H54 (cell line): Measurements from ENCODE around the gene DCTN1.

Experiments
- DNase-seq: peaks from one replicate; pipeline ENCODE4 v3.0.0; 2011; ENCODE audit warnings: low spot score, mixed read lengths; ENCODE audit not compliant: insufficient read length
- FAIRE-seq: peaks from 3 replicates; lab custom pipeline; 2011; peaks lifted over from hg19 to GRCh38; lab: Jason Lieb, UNC
- POLR2A ChIP-seq: IDR thresholded peaks from 2 replicates; pipeline ENCODE4 v1.6.1; 2011; ENCODE audit warnings: low read depth, mild to moderate bottlenecking, low read length

DCTN1 gene

DNA sequence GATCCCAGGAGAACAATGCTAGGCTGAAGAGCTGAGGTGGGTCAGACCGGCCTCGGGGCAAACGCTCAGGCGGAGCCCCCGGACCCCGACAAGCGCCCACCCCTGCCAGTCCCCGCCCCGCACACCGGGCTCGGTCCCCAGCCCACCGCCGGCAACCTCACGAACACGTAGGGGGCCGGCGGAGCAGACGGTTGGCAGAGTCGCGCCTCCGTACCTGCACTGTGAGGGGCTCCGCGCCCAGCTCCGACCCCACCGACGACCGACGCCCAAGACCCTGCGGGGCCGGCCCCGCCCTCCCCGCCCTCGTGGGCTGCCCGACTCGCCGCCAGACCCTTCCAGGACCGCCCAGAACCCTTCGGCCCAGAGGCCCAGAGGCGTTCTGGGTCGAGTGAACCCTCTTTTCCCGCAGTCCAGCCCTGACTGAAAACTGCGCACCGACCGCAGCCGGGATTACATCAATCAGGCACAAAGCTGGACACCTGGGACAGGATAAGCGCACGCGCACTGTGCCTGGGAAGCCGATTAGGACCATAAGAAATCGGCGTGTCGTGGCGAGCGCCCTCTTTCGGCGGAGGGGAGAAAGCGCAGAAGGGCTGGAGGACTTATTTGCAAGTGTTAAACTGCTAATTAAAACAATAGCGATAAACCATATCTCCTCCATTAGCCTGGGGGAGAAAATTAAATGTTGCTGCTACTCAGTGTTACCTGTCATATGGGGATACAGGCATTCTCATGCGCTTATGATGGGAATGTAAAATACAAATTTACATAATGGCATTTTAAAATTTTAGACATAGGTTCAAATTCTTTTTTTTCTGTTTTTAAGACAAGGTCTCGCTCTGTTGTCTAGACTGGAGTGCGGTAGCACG lies 11.7 kb upstream of the DCTN1 start:
- TF ChIP-seq POLR2A, result peak; percentile 65
- DNase-seq, result peak; percentile 68
- FAIRE-seq, result peak; percentile 73

DNA sequence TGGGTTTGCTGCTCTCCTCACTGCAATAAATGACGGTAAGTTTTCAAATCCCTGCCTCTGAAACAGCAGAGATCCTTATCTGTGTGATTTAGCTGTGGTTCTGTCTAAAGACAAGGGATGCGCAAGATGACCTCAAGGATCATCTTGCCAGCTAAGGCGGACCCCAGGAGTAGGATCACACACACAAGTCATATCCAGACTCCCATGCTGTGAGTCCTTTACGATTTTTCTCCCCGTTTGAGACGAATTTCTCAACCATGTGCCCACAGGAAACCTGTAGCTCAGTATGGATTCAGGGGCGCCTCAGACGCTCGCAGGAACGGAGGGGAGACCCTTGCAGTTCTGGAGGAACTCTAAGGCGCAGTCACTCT lies 11.1 kb upstream of the DCTN1 start:
- DNase-seq, result no peak
- no peak for FAIRE-seq
- TF ChIP-seq POLR2A, result no peak

DNA sequence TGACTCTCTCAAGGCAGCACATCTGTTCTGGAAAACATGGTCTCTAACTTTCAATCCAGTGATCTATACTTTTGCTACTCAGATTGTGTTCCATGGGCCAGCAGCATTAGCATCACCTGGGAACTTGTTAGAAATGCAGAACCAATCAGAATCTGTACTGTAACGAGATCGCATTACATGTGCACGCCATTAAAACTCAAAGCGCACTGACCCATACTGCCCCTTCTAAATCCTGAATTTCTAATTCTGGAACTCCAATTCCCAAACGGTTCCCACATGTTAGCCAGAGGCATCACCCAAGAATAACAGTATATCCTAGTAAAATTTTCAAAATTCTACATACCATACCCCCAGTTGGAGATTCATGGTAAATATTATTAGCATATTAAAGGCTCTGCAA lies 10.5 kb upstream of the DCTN1 start:
- DNase-seq (no peak), FAIRE-seq (no peak)
- TF ChIP-seq POLR2A, result no peak

DNA sequence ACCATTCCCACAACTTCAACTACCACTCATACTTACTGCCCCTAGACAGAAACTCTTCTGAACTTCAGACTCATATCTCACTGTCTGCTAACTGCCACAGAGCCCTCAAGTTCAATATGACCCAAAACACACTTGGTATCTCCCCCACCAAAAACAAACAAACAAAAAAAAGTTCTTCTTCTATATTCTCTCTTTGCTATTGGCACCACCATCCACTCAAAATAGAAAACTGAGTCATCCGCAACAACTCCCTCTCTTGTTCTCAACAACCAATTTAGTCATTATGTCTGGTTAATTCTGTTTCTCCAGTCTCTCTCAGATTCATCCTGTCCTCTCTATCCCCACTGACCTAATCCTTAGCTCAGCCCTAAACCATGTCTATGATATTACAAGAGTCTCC lies 7.2 kb upstream of the DCTN1 start:
- DNase-seq (no peak), FAIRE-seq (no peak)
- no peak for TF ChIP-seq POLR2A

DNA sequence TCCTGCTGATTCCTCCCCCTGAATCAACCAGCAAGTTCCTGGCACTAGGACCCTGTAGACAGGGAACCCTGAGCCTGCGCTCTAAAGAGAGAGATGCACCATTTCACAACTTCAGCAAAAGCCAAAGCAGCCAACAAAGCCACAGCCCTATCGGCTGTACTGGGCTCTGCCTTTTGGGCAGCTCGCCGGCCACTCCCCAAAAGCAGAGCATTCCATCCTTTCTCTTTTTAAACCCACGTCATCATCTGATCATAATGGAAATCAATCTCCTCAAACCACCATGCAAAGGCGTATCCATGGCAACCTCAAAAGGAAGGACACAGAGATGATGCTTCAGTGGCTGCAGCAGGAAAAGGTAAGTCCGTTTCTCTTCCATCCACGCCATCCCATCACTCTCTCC lies 5.3 kb upstream of the DCTN1 start:
- FAIRE-seq, result no peak
- no peak for DNase-seq
- TF ChIP-seq POLR2A, result no peak

DNA sequence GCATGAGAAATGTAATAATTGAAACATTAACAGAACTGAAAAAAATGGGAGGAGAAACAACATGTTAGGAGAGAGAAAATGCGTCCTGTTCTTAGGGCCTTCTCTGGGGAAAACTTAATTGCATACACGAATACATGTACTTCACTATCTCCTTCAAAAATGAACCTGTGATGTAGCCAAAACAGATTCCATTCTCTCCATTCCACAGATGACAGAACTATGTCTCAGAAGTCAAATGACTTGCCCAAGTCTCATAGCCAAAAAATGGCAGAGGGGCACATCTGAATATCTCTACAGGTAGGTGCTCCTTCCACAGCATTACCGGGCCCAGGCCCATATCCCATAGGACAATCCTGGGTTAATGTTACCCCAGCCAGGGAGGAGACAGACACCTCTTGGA lies 3.9 kb upstream of the DCTN1 start:
- no peak for TF ChIP-seq POLR2A
- no peak for DNase-seq
- FAIRE-seq, result no peak

DNA sequence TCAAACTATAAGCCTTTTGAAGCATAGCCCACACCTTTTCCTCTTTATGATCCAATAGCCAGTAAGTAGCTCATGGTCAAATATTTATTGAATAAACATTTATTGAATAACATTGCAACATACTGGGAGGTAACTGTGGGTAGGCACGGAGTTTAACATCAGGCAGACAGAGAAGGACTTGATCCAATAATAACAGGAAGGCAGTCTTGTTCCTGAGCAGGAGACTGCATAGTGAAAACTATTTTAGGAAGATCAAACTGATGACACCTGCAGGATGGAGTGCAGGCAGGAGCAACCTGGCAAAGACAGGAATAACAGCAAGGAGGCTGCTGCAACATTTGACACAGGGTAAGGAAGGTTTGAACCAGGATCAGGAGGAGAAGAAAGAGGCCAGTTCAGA lies 3.1 kb upstream of the DCTN1 start:
- DNase-seq (no peak), FAIRE-seq (no peak)
- TF ChIP-seq POLR2A, result no peak

DNA sequence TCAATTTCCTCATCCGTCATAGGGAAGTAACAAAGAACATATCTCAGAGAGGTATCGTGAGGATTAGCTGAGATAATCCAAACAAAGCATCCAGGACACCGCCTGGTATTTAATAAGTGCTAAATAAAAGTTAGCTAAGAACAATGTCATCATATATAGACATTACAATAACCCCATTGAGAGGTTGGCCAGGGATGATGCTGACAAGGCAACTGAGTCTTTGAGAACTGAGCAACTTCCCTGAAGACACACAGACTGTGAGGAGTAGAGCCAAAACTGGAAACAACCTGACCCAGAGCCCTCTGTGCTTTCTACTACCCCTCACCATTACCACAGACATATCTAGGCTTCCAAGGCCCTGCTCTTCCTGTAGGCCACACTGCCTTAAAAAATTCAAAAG lies 1.6 kb upstream of the DCTN1 start:
- DNase-seq (no peak), FAIRE-seq (no peak)
- no peak for TF ChIP-seq POLR2A

DNA sequence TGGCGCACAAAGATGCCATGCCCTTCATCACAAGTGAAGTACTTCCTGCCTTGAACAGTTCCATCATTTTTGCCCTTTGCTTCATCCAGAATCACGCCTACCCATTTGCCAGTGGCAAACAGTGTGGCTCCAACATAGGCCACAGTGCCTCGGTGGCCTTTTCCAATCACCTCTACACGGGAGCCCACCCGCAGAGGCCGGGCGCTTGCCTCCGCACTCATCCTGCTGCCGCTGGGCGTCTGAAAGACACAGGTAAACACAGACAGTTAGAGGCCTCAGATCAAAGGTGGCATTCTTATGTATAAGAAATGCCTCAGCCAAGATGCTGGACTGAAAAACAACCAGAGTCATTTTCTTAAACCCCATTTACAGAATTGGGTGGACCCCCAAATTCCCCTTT lies 2.1 kb downstream of the DCTN1 start:
- FAIRE-seq, result no peak
- DNase-seq, result no peak
- no peak for TF ChIP-seq POLR2A

DNA sequence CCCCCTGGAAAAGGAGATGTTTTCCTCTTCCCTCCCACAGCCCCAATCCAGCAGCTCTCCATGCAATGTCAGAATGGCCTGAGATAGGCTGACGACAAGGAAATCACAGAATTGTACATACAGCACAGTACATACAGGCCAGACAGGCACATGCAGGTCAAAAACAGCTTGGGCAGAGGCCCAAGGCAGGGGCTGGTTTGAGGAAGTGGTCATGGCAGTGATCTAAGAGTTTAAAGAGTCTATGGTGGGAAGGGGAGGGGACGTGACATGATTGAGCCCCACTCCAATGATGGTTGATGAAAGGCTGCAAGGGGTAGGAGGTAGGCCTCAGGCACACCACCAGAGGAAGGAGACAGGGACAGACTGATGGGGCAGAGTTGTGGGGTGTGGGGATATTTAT lies 4.3 kb downstream of the DCTN1 start:
- FAIRE-seq (no peak), DNase-seq (no peak)
- no peak for TF ChIP-seq POLR2A

DNA sequence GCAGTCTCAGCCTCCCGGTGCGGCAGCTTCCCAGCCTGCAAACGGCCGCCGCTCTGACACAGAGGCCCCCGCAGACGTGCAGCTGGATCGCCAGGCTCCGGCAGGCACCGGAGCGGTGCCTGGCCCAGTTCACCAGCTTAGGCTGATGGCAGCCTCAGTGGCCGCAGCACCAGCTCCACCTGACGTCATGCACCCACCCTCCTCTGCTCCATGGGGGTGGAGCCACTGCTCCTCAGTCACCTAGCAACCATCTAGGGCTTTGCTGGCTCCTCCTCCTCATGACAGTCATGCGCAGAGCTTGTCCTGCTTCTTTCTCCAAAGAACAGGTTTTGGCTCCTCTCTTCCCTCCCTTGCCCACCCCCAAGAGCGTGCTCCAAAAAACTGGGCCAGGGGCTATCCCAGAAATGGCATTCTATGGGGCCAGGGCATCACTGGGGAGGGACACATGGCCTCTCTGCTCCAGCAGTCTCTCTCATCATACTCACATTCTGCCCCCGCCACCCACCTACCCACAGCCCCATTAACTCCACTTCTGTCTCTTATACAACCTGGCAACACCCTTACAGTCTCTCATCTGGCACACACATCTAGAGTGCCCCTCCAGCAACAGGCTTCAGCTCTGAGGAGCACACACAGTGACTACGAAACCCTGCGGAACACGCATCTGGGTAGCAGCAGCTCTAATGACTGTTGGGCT lies 5.5 kb downstream of the DCTN1 start:
- FAIRE-seq (no peak), DNase-seq (no peak)
- no peak for TF ChIP-seq POLR2A

DNA sequence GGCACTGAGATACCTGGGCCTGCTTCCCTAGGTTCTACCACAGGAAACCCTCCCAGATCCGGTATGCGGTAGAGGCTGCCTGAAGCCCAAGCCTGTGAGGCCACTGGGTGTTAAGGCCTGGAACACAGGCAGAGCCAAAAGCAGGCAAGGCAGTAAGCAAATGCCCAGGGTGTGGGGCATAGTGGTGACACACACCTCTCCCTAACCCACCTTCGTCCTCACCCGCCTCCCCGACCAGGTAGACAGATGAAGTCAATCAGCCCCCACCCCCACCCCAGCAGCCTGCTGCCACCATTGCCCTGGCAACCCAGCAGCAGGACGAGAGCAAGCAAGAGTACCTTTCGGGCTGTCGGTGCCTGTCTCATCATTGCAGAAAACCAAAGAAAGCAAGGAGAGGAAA lies 6.1 kb downstream of the DCTN1 start:
- DNase-seq (no peak), FAIRE-seq (no peak)
- TF ChIP-seq POLR2A, result no peak

DNA sequence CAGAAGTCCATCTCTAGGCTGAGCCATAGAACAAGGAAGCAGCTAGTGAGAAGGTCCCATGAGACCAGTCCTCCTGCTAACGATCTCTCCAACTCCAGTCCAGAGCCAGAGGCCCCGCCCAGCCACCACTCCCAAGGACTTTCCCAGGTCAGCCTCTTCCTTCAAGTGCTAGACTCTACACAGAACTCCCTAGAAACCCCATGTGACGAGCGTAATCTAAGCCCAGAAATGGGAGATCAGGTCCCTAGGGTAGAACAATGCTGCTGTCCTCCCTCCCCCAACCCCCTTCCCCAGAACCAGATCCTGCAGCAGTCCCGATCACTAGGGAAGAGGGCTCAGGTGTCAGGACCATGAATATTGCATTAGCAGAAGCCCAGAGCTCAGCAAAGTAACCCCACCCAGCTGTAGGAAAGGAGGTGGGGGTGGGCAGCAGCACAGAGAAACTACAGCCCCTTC lies 6.9 kb downstream of the DCTN1 start:
- TF ChIP-seq POLR2A, result no peak
- no peak for DNase-seq
- FAIRE-seq, result no peak

DNA sequence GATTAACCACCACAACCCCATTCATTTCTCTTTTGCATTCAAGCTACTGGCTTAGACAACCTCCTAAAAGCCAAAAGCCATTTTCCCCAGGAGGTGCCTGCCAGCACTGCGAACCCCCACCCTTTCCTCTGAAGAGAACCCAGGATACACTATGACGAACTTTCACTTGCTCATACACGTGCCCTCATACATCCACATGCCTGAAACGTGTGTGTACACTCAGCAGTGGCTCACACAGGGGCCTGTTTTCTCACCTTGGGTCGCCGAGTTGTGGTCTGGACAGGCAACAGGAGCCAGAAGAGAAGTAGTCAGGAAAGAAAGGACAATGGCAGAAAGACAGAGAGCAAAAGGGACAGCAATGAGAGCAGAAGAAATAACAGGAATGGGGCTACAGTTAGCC lies 7.4 kb downstream of the DCTN1 start:
- no peak for TF ChIP-seq POLR2A
- DNase-seq (no peak), FAIRE-seq (no peak)

DNA sequence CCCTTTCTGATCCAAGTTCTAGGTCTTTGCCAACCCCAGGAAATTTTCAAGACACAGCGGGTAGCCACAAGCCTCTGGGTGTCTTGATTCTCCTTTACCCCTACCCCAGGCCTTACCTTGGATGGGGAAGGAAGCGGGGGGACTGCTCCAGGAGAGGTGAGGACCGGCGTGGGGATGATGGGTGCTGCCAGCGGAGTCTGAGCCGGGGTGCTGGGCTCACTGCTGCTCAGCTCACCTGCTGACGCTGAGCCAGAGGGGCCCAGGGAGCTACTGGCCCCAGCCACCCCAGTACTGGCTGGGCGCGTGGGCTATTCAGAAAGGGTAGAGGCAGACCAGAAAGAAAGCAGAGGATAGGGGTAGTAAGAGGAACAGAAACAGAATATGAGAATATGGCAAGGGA lies 8.7 kb downstream of the DCTN1 start:
- DNase-seq (no peak), FAIRE-seq (no peak)
- no peak for TF ChIP-seq POLR2A
